Stomach (tissue), 9 donors: ENCODE data around the gene RABGAP1L. TPM values are rescaled to one million over a fixed set of nuclear protein-coding genes. Genes with fewer than 3 reads are reported as not detected.

Source experiments
- DNase-seq, 2 donors: peaks; one replicate each; pipeline versions ENCODE4 v3.0.0 to v3.0.0-alpha.2; 2013 to 2019
- H3K27ac ChIP-seq, 5 donors: fragments of 200-600 bp in 4 of 5; sonication (generic) in 4 of 5; one replicate each; pipeline ENCODE4 v1.5.1; 2013 to 2019; ENCODE audit warnings: mild to moderate bottlenecking in 1 of 5, moderate library complexity in 1 of 5
- H3K27me3 ChIP-seq, 3 donors: fragments of 200-600 bp; sonication (generic); one replicate each; pipeline ENCODE4 v1.5.1; 2017 to 2019; ENCODE audit warnings: mixed run types in 1 of 3
- H3K36me3 ChIP-seq, 4 donors: fragments of 200-600 bp; sonication (generic); 1 replicate in 3 of 4; 2 replicates in 1 of 4; pipeline ENCODE4 v1.5.1; 2016 to 2019
- H3K4me1 ChIP-seq, 4 donors: fragments of 200-600 bp; sonication (generic); one replicate each; pipeline ENCODE4 v1.5.1; 2016 to 2019
- H3K4me3 ChIP-seq, 4 donors: fragments of 200-600 bp; sonication (generic) in 3 of 4; one replicate each; pipeline ENCODE4 v1.5.1; 2016 to 2019; ENCODE audit warnings: mild to moderate bottlenecking in 1 of 4
- H3K9me3 ChIP-seq, 4 donors: fragments of 200-600 bp; sonication (generic); one replicate each; pipeline ENCODE4 v1.5.1; 2016 to 2019
- CTCF ChIP-seq, 7 experiments: fragments of 450-650 bp in 4 of 7; fragments of 200-600 bp in 3 of 7; sonication (generic) in 3 of 7; IDR thresholded peaks; one replicate each; pipeline ENCODE4 v1.5.1; 2016 to 2019; ENCODE audit warnings: antibody characterized with exemption in 7 of 7, control low read depth in 2 of 7, mild to moderate bottlenecking in 1 of 7
- EP300 ChIP-seq: sonication (generic); formaldehyde crosslinking; IDR thresholded peaks from one replicate; pipeline ENCODE4 v1.6.1; 2017; ENCODE audit warnings: antibody characterized with exemption
- POLR2A ChIP-seq, 4 donors: fragments of 450-650 bp; IDR thresholded peaks; one replicate each; pipeline ENCODE4 v1.6.1; 2016; ENCODE audit warnings: antibody characterized with exemption in 4 of 4, control low read depth in 2 of 4, mild to moderate bottlenecking in 1 of 4, moderate library complexity in 1 of 4
- POLR2AphosphoS5 ChIP-seq, 3 donors: sonication (generic); formaldehyde crosslinking; IDR thresholded peaks; one replicate each; pipeline ENCODE4 v1.6.1; 2016; ENCODE audit warnings: antibody characterized with exemption in 3 of 3
- WGBS, 5 donors: extraction: QIAGEN DNeasy Blood & Tissue Kit in 3 of 5; methylation state at CpG; one replicate each; pipeline versions ENCODE4 v1.1.5 to v1.1.7; 2013 to 2018; 5-methylcytosine and 5-hydroxymethylcytosine counted together
- intact Hi-C: fragments of 100-400 bp; cut with DNase I; formaldehyde crosslinking; loops from one replicate; pipeline ENCODE4 v1.15.1; 2023; ENCODE audit warnings: low total_unique reads
- polyA plus RNA-seq, 3 donors: library from polyadenylated mRNA; stranded (reverse); fragments of 200-250 nt; gene quantifications; one replicate each; pipeline ENCODE4 v1.2.3, GENCODE V29; 2013
- total RNA-seq, 5 donors: library from RNA; depleted of rRNA; stranded (reverse); fragments of >200 nt; gene quantifications; one replicate each; pipeline versions ENCODE4 v1.1.0 to v1.2.3, GENCODE V29; 2014 to 2016
- donor health status: healthy with polysubstance abuse.
- donor health status: Bipolar disorder and iron deficiency.
- donor health status: healthy.

The RABGAP1L gene
- total and polyA plus RNA-seq, 8 donors, result 14.2 to 238 (median 57.9) TPM

GRCh38 chr1:174912264-174912663 is 752.9 kb downstream of the RABGAP1L start:
- Histone ChIP-seq H3K4me1 (peaks cover 0 to 13% (median 8%) of the 10 kb centered on the region in 4 donors), H3K27me3 (no peaks in the 10 kb centered on the region), H3K27ac (no peak overlapping the region), H3K4me3 (no peak overlapping the region), H3K36me3 (no peaks in the 10 kb centered on the region), H3K9me3 (no peaks in the 10 kb centered on the region)
- intact Hi-C loops, result no loop called here
- DNase-seq, result no peak
- TF ChIP-seq POLR2AphosphoS5 (IDR thresholded peaks at IDR 0.05), result no peak
- TF ChIP-seq CTCF (IDR thresholded peaks at IDR 0.05), result no peak
- TF ChIP-seq POLR2A (IDR thresholded peaks at IDR 0.05), result no peak
- no peak for TF ChIP-seq EP300

- TF ChIP-seq POLR2A (IDR thresholded peaks at IDR 0.05) (no peak), CTCF (IDR thresholded peaks at IDR 0.05) (no peak), POLR2AphosphoS5 (IDR thresholded peaks at IDR 0.05) (no peak), EP300 (no peak)
- 52 to 64% (median 58%) methylated on average over 5 of the region's 5 CpGs for WGBS, 5 donors
- no peak for DNase-seq
- Histone ChIP-seq H3K9me3 (no peaks in the 10 kb centered on the region), H3K36me3 (no peaks in the 10 kb centered on the region), H3K27me3 (no peaks in the 10 kb centered on the region), H3K27ac (no peak overlapping the region), H3K4me1 (peaks cover 0 to 13% (median 8%) of the 10 kb centered on the region in 4 donors), H3K4me3 (no peak overlapping the region)
- intact Hi-C loops, result no loop called here
These were observed 754.0 kb downstream of the RABGAP1L start for GRCh38 chr1:174913225-174913903.

GRCh38 chr1:174914991-174915390 is 755.7 kb downstream of the RABGAP1L start:
- intact Hi-C loops, result no loop called here
- no peaks in the 10 kb centered on the region for H3K9me3 ChIP-seq
- H3K4me3 ChIP-seq, result no peak overlapping the region
- no peak for DNase-seq
- peaks cover 0 to 13% (median 8%) of the 10 kb centered on the region in 4 donors for H3K4me1 ChIP-seq
- WGBS, 5 donors, result 22 to 76% (median 34%) methylated on average over 1 of the region's 1 CpG
- H3K36me3 ChIP-seq, result no peaks in the 10 kb centered on the region
- H3K27ac ChIP-seq, result no peak overlapping the region
- TF ChIP-seq CTCF (IDR thresholded peaks at IDR 0.05) (no peak), EP300 (no peak), POLR2A (IDR thresholded peaks at IDR 0.05) (no peak), POLR2AphosphoS5 (IDR thresholded peaks at IDR 0.05) (no peak)
- H3K27me3 ChIP-seq, result no peaks in the 10 kb centered on the region

GRCh38 chr1:174916846-174917245 is 757.5 kb downstream of the RABGAP1L start:
- TF ChIP-seq POLR2AphosphoS5 (IDR thresholded peaks at IDR 0.05), result no peak
- no peak for TF ChIP-seq POLR2A (IDR thresholded peaks at IDR 0.05)
- TF ChIP-seq EP300, result no peak
- no peak for TF ChIP-seq CTCF (IDR thresholded peaks at IDR 0.05)
- Histone ChIP-seq H3K36me3 (no peaks in the 10 kb centered on the region), H3K9me3 (no peaks in the 10 kb centered on the region), H3K4me1 (peaks cover 0 to 13% (median 8%) of the 10 kb centered on the region in 4 donors), H3K4me3 (no peak overlapping the region), H3K27ac (no peak overlapping the region), H3K27me3 (no peaks in the 10 kb centered on the region)
- intact Hi-C loops, result no loop called here
- no peak for DNase-seq
- WGBS, 5 donors, result 32 to 57% (median 54%) methylated on average over 3 of the region's 3 CpGs
